ENCODE results near the gene CCDC198.

CCDC198 gene

GRCh38 chr14:57493467-57494181 lies at the start of gene CCDC198:
CCDC198 (minus strand) TSS chr14:57493857; CDS start chr14:57493715, 142 bp downstream.
- no peak for DNase-seq (ENCODE audit: low read depth in 2 of 2)

- peak; percentile 3 to 7 for DNase-seq (ENCODE audit: low read depth in 2 of 2)
Measured at GRCh38 chr14:57533214-57533613, 39.6 kb upstream of the CCDC198 start.

- DNase-seq (ENCODE audit: low read depth in 2 of 2), result no peak
Measured at GRCh38 chr14:57530571-57530970, 36.9 kb upstream of the CCDC198 start.

- DNase-seq (ENCODE audit: low read depth in 2 of 2), result no peak
Measured at GRCh38 chr14:57526942-57527341, 33.3 kb upstream of the CCDC198 start.

- DNase-seq (ENCODE audit: low read depth in 2 of 2), result no peak
Measured at GRCh38 chr14:57519043-57519442, 25.4 kb upstream of the CCDC198 start.

- DNase-seq (ENCODE audit: low read depth in 2 of 2), result no peak
Measured at GRCh38 chr14:57512220-57512619, 18.6 kb upstream of the CCDC198 start.

- no peak for DNase-seq (ENCODE audit: low read depth in 2 of 2)
Measured at GRCh38 chr14:57508756-57509155, 15.1 kb upstream of the CCDC198 start.

- DNase-seq (ENCODE audit: low read depth in 2 of 2), result no peak
Measured at GRCh38 chr14:57502586-57503254, 9.1 kb upstream of the CCDC198 start.

- DNase-seq (ENCODE audit: low read depth in 2 of 2), result no peak
Measured at GRCh38 chr14:57501039-57501557, 7.4 kb upstream of the CCDC198 start.

GRCh38 chr14:57498659-57499058 lies 5.0 kb upstream of the CCDC198 start:
- no peak for DNase-seq (ENCODE audit: low read depth in 2 of 2)

- DNase-seq (ENCODE audit: low read depth in 2 of 2), result no peak
Measured at GRCh38 chr14:57498035-57498434, 4.4 kb upstream of the CCDC198 start.

GRCh38 chr14:57495416-57495815 lies 1.8 kb upstream of the CCDC198 start:
- no peak for DNase-seq (ENCODE audit: low read depth in 2 of 2)

- DNase-seq (ENCODE audit: low read depth in 2 of 2), result no peak
Measured at GRCh38 chr14:57492859-57493258, 798 bp downstream of the CCDC198 start.

- DNase-seq (ENCODE audit: low read depth in 2 of 2), result no peak
Measured at GRCh38 chr14:57491640-57492039, 2.0 kb downstream of the CCDC198 start.

- DNase-seq (ENCODE audit: low read depth in 2 of 2), result no peak
Measured at GRCh38 chr14:57487771-57488170, 5.9 kb downstream of the CCDC198 start.

- no peak for DNase-seq (ENCODE audit: low read depth in 2 of 2)
Measured at GRCh38 chr14:57486767-57487379, 6.8 kb downstream of the CCDC198 start.

- DNase-seq (ENCODE audit: low read depth in 2 of 2), result no peak
Measured at GRCh38 chr14:57485635-57486034, 8.0 kb downstream of the CCDC198 start.

GRCh38 chr14:57482120-57482519 lies 11.5 kb downstream of the CCDC198 start:
- no peak for DNase-seq (ENCODE audit: low read depth in 2 of 2)

GRCh38 chr14:57480051-57480450 lies 13.6 kb downstream of the CCDC198 start:
- DNase-seq (ENCODE audit: low read depth in 2 of 2), result no peak

GRCh38 chr14:57479197-57479596 lies 14.5 kb downstream of the CCDC198 start:
- DNase-seq (ENCODE audit: low read depth in 2 of 2), result no peak

GRCh38 chr14:57478050-57478449 lies 15.6 kb downstream of the CCDC198 start:
- no peak for DNase-seq (ENCODE audit: low read depth in 2 of 2)

- DNase-seq (ENCODE audit: low read depth in 2 of 2), result no peak
Measured at GRCh38 chr14:57470909-57471308, 22.7 kb downstream of the CCDC198 start.

Measured in stimulated activated CD4-positive, alpha-beta T cell treated with anti-CD3 and anti-CD28 coated beads, Interleukin-4, amount 100 ng/mL, for 48 hours (primary cell).